Skin of body (tissue), 2 donors: Measurements from ENCODE around the gene ENAM. TPM values are rescaled to one million over a fixed set of nuclear protein-coding genes. Genes with fewer than 3 reads are reported as not detected.

Source experiments
- DNase-seq: peaks from one replicate; lab custom pipeline; 2025; lab: John Stamatoyannopoulos, UW
- total RNA-seq: library from RNA; depleted of rRNA; stranded (reverse); fragments of >200 nt; gene quantifications from one replicate; pipeline ENCODE4 v1.2.3, GENCODE V29; 2014

Gene ENAM
- 0.69 TPM for total RNA-seq

- no peak for DNase-seq
Observed at GRCh38 chr4:70628444-70628843, at the start of gene ENAM. Gene ENAM (plus strand): TSS chr4:70628744. CDS start chr4:70629501, 757 bp downstream.

- DNase-seq: no peak
Observed at GRCh38 chr4:70581980-70582379, 46.6 kb upstream of the ENAM start.

- no peak for DNase-seq
Observed at GRCh38 chr4:70583952-70584834, 44.4 kb upstream of the ENAM start.

- no peak for DNase-seq
Observed at GRCh38 chr4:70586841-70587240, 41.7 kb upstream of the ENAM start.

GRCh38 chr4:70589785-70590184, 38.8 kb upstream of the ENAM start:
- no peak for DNase-seq

- no peak for DNase-seq
Observed at GRCh38 chr4:70591955-70592582, 36.5 kb upstream of the ENAM start, which contains the start of gene AMBN. Gene AMBN (plus strand): TSS chr4:70592256. CDS start chr4:70592359, 103 bp downstream.

- DNase-seq: no peak
Observed at GRCh38 chr4:70594196-70594595, 34.3 kb upstream of the ENAM start.

GRCh38 chr4:70600305-70600704, 28.2 kb upstream of the ENAM start:
- DNase-seq: no peak

- DNase-seq: no peak
Observed at GRCh38 chr4:70600977-70601376, 27.6 kb upstream of the ENAM start.

- DNase-seq: no peak
Observed at GRCh38 chr4:70601422-70602039, 27.0 kb upstream of the ENAM start.

GRCh38 chr4:70603856-70604255, 24.7 kb upstream of the ENAM start:
- DNase-seq: no peak

- DNase-seq: no peak
Observed at GRCh38 chr4:70606459-70606858, 22.1 kb upstream of the ENAM start.

- DNase-seq: no peak
Observed at GRCh38 chr4:70607334-70607853, 21.1 kb upstream of the ENAM start.

GRCh38 chr4:70608324-70608723, 20.2 kb upstream of the ENAM start:
- no peak for DNase-seq

GRCh38 chr4:70613306-70614183, 15.0 kb upstream of the ENAM start:
- no peak for DNase-seq

GRCh38 chr4:70614184-70614555, 14.4 kb upstream of the ENAM start:
- DNase-seq: no peak

GRCh38 chr4:70619288-70619687, 9.3 kb upstream of the ENAM start:
- no peak for DNase-seq

GRCh38 chr4:70619778-70620177, 8.8 kb upstream of the ENAM start:
- DNase-seq: no peak

GRCh38 chr4:70623323-70623722, 5.2 kb upstream of the ENAM start:
- no peak for DNase-seq

- DNase-seq: no peak
Observed at GRCh38 chr4:70624226-70624793, 4.2 kb upstream of the ENAM start.

GRCh38 chr4:70627620-70628019, 924 bp upstream of the ENAM start:
- no peak for DNase-seq
